ENCODE results near the gene STXBP6.

DNA sequence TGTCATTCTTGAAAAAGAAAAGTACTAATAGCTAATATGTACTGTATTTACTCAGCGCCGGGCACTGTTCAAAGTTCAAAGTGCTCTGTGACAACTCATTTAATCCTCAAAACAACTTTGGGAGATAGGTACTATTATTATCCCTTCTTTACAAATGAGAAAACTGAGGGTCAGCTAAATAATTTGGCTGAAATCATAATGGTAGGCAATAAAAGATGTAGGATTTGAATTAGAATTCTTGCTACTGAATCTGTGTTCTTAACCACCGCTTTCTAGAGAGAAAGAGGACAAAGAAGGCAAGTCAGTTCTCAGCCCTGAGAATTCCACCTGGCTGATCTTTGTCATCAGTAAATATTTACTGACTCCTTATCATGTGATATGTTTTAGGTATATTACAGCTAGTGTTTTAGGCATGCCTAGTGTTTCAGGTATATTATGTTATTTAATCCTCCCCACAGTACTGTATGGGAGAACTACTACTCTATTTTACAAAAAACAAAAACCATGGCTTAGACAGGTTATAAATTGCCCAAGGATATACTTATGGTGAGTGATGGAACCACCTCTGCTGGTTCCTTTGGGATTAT is 210.2 kb downstream of the STXBP6 start:
- TF ChIP-seq, protein P1, sequence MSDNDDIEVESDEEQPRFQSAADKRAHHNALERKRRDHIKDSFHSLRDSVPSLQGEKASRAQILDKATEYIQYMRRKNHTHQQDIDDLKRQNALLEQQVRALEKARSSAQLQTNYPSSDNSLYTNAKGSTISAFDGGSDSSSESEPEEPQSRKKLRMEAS (IDR thresholded peaks at IDR 0.05): no peak
- TF ChIP-seq, protein P2, sequence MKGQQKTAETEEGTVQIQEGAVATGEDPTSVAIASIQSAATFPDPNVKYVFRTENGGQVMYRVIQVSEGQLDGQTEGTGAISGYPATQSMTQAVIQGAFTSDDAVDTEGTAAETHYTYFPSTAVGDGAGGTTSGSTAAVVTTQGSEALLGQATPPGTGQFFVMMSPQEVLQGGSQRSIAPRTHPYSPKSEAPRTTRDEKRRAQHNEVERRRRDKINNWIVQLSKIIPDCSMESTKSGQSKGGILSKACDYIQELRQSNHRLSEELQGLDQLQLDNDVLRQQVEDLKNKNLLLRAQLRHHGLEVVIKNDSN (IDR thresholded peaks at IDR 0.05): no peak
- no peak for TF ChIP-seq FOXM1 (IDR thresholded peaks at IDR 0.05; ENCODE audit: borderline replicate concordance, low read depth)
- no peak for TF ChIP-seq CREB1 (IDR thresholded peaks at IDR 0.05; ENCODE audit: low read depth)
- TF ChIP-seq RAD21 (IDR thresholded peaks at IDR 0.05; ENCODE audit: low read depth): no peak
- TF ChIP-seq EGR1 (IDR thresholded peaks at IDR 0.05): no peak
- no peak for TF ChIP-seq TAF1 (IDR thresholded peaks at IDR 0.05; ENCODE audit: low read depth)
- no peak for TF ChIP-seq CEBPB (IDR thresholded peaks at IDR 0.05)
- TF ChIP-seq EP300 (IDR thresholded peaks at IDR 0.05; ENCODE audit: borderline replicate concordance): no peak
- TF ChIP-seq, protein P3, sequence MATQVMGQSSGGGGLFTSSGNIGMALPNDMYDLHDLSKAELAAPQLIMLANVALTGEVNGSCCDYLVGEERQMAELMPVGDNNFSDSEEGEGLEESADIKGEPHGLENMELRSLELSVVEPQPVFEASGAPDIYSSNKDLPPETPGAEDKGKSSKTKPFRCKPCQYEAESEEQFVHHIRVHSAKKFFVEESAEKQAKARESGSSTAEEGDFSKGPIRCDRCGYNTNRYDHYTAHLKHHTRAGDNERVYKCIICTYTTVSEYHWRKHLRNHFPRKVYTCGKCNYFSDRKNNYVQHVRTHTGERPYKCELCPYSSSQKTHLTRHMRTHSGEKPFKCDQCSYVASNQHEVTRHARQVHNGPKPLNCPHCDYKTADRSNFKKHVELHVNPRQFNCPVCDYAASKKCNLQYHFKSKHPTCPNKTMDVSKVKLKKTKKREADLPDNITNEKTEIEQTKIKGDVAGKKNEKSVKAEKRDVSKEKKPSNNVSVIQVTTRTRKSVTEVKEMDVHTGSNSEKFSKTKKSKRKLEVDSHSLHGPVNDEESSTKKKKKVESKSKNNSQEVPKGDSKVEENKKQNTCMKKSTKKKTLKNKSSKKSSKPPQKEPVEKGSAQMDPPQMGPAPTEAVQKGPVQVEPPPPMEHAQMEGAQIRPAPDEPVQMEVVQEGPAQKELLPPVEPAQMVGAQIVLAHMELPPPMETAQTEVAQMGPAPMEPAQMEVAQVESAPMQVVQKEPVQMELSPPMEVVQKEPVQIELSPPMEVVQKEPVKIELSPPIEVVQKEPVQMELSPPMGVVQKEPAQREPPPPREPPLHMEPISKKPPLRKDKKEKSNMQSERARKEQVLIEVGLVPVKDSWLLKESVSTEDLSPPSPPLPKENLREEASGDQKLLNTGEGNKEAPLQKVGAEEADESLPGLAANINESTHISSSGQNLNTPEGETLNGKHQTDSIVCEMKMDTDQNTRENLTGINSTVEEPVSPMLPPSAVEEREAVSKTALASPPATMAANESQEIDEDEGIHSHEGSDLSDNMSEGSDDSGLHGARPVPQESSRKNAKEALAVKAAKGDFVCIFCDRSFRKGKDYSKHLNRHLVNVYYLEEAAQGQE (IDR thresholded peaks at IDR 0.05; ENCODE audit: low read depth): no peak
- no peak for TF ChIP-seq NFIC (IDR thresholded peaks at IDR 0.05)
- no peak for TF ChIP-seq TCF12 (IDR thresholded peaks at IDR 0.05; ENCODE audit: low read depth)
- no peak for TF ChIP-seq ZBTB7A (IDR thresholded peaks at IDR 0.05; ENCODE audit: low read depth)
- no peak for TF ChIP-seq YY1 (IDR thresholded peaks at IDR 0.05; ENCODE audit: low read depth)

All from Ishikawa (cell line).